ENCODE data around the gene SPHK1.

Gene SPHK1

DNA sequence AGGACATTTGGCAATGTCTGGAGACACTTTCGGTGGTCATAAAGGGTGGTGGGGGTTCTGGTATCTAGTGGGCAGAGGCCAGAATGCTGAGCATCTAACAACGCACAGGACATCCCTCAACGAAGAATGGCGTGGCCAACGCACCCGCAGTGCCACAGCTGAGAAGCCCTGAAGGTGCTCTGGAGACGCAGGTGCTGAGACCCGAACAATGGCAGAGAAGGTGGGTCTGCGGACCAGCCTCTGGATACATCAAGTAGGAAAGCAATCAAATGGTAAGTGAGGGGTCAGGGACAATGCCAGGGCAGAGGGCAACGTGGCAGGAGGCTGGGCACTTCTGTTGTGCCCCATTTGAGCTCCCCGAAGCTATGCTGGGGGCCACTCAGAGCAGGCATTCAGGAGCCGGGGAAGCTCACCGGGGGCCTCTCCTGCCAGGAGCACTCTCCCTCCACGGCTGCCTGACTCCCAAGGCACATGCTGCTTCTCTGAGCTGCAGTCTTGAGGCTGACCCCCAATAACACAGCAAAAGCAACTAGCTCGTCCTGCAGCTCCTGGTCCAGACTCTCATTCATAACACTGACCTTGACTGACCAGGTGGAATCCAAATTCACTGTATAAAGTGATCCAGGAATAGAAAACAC is 26.0 kb downstream of the SPHK1 start:
- no peak for DNase-seq (ENCODE audit: low spot score)
- no peak overlapping the region for H3K27ac ChIP-seq (replicated peaks; ENCODE audit: low read length)
- no peak overlapping the region for H3K23ac ChIP-seq (ENCODE audit: low read depth, low read length, poor library complexity)
- whole genome bisulfite sequencing, 2 donors (ENCODE audit: extremely low coverage in 2 of 2, insufficient read length in 2 of 2, insufficient replicate concordance in 1 of 2): no CpG with 5 or more reads among the region's 15 CpGs
- H3K79me1 ChIP-seq (ENCODE audit: low read depth, low read length): peaks cover 11% of the 10 kb centered on the region
- H3K9me3 ChIP-seq (replicated peaks in 1 of 2; ENCODE audit: control insufficient read depth in 2 of 2, insufficient read depth in 1 of 2, low read depth in 1 of 2, low read length in 2 of 2): no peaks in the 10 kb centered on the region
- no peak overlapping the region for H3K4me2 ChIP-seq (ENCODE audit: insufficient read depth, low read length, poor library complexity, severe bottlenecking)
- H4K8ac ChIP-seq (ENCODE audit: low read depth, low read length): no peak overlapping the region
- no peak overlapping the region for H2BK12ac ChIP-seq (ENCODE audit: low read length)
- H3K9ac ChIP-seq (ENCODE audit: low read depth, low read length, poor library complexity): no peak overlapping the region
- peaks cover 13 to 20% of the 10 kb centered on the region in 2 donors for H3K4me1 ChIP-seq (ENCODE audit: control insufficient read depth in 2 of 2, insufficient read depth in 1 of 2, low read depth in 1 of 2, low read length in 2 of 2)
- H2BK15ac ChIP-seq (ENCODE audit: low read length): no peak overlapping the region
- no peak overlapping the region for H2AFZ ChIP-seq (ENCODE audit: low read length)
- H2BK120ac ChIP-seq (ENCODE audit: low read depth, low read length): no peak overlapping the region
- no peak overlapping the region for H3K18ac ChIP-seq (ENCODE audit: low read length)
- no peak overlapping the region for H2BK5ac ChIP-seq (ENCODE audit: low read length)
- no peaks in the 10 kb centered on the region for H3K27me3 ChIP-seq (ENCODE audit: control insufficient read depth in 3 of 3, insufficient read depth in 3 of 3, low read depth in 1 of 3, low read length in 3 of 3)
- H2AK5ac ChIP-seq (ENCODE audit: low read depth, low read length): no peak overlapping the region
- H3K14ac ChIP-seq (ENCODE audit: low read length): peak overlapping the region; percentile 49
- peaks cover 4 to 40% of the 10 kb centered on the region in 2 donors for H3K36me3 ChIP-seq (replicated peaks in 1 of 2; ENCODE audit: control insufficient read depth in 2 of 2, insufficient read depth in 2 of 2, low read length in 2 of 2)
- H4K91ac ChIP-seq (ENCODE audit: low read depth, low read length, poor library complexity): no peak overlapping the region
- H3K4me3 ChIP-seq (ENCODE audit: low read length in 2 of 2): peak overlapping the region in 1 of 2 donors; percentile 42
- H3K4ac ChIP-seq (ENCODE audit: low read length): no peak overlapping the region

DNA sequence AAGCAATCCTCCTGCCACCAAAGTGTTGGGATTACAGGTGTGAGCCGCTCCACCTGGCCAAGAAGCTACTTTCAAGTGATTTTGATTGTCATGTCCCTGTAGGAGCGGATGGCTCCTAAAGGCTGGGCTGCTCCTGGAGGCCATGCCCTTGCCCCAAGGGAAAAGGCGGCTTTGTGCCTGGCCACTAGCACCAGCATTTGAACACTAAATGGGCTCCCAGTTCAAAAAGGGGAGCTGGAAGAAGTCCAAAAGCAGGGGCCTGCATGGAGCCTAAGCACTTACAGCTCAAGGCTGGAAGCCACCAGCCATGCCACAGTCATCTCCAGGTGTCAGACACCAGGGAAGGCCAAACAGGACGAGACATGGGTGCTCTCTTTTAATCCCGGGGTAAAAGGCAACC is 26.8 kb downstream of the SPHK1 start:
- no peak overlapping the region for H2AK5ac ChIP-seq (ENCODE audit: low read depth, low read length)
- H3K14ac ChIP-seq (ENCODE audit: low read length): no peak overlapping the region
- no peak overlapping the region for H3K4ac ChIP-seq (ENCODE audit: low read length)
- H2BK12ac ChIP-seq (ENCODE audit: low read length): no peak overlapping the region
- no CpG with 5 or more reads among the region's 5 CpGs for WGBS, 2 donors (ENCODE audit: extremely low coverage in 2 of 2, insufficient read length in 2 of 2, insufficient replicate concordance in 1 of 2)
- H2BK15ac ChIP-seq (ENCODE audit: low read length): no peak overlapping the region
- peaks cover 10% of the 10 kb centered on the region for H3K79me1 ChIP-seq (ENCODE audit: low read depth, low read length)
- DNase-seq (ENCODE audit: low spot score): no peak
- H3K4me1 ChIP-seq (ENCODE audit: control insufficient read depth in 2 of 2, insufficient read depth in 1 of 2, low read depth in 1 of 2, low read length in 2 of 2): peaks cover 13 to 20% of the 10 kb centered on the region in 2 donors
- no peak overlapping the region for H4K91ac ChIP-seq (ENCODE audit: low read depth, low read length, poor library complexity)
- H3K36me3 ChIP-seq (replicated peaks in 1 of 2; ENCODE audit: control insufficient read depth in 2 of 2, insufficient read depth in 2 of 2, low read length in 2 of 2): peaks cover 2 to 32% of the 10 kb centered on the region in 2 donors
- H3K27ac ChIP-seq (replicated peaks; ENCODE audit: low read length): no peak overlapping the region
- no peak overlapping the region for H4K8ac ChIP-seq (ENCODE audit: low read depth, low read length)
- no peak overlapping the region for H3K18ac ChIP-seq (ENCODE audit: low read length)
- no peak overlapping the region for H2BK5ac ChIP-seq (ENCODE audit: low read length)
- H2AFZ ChIP-seq (ENCODE audit: low read length): no peak overlapping the region
- no peaks in the 10 kb centered on the region for H3K9me3 ChIP-seq (replicated peaks in 1 of 2; ENCODE audit: control insufficient read depth in 2 of 2, insufficient read depth in 1 of 2, low read depth in 1 of 2, low read length in 2 of 2)
- no peaks in the 10 kb centered on the region for H3K27me3 ChIP-seq (ENCODE audit: control insufficient read depth in 3 of 3, insufficient read depth in 3 of 3, low read depth in 1 of 3, low read length in 3 of 3)
- no peak overlapping the region for H3K4me3 ChIP-seq (ENCODE audit: low read length in 2 of 2)
- H2BK120ac ChIP-seq (ENCODE audit: low read depth, low read length): no peak overlapping the region
- peak overlapping the region; percentile 77 for H3K9ac ChIP-seq (ENCODE audit: low read depth, low read length, poor library complexity)
- no peak overlapping the region for H3K23ac ChIP-seq (ENCODE audit: low read depth, low read length, poor library complexity)
- H3K4me2 ChIP-seq (ENCODE audit: insufficient read depth, low read length, poor library complexity, severe bottlenecking): no peak overlapping the region

DNA sequence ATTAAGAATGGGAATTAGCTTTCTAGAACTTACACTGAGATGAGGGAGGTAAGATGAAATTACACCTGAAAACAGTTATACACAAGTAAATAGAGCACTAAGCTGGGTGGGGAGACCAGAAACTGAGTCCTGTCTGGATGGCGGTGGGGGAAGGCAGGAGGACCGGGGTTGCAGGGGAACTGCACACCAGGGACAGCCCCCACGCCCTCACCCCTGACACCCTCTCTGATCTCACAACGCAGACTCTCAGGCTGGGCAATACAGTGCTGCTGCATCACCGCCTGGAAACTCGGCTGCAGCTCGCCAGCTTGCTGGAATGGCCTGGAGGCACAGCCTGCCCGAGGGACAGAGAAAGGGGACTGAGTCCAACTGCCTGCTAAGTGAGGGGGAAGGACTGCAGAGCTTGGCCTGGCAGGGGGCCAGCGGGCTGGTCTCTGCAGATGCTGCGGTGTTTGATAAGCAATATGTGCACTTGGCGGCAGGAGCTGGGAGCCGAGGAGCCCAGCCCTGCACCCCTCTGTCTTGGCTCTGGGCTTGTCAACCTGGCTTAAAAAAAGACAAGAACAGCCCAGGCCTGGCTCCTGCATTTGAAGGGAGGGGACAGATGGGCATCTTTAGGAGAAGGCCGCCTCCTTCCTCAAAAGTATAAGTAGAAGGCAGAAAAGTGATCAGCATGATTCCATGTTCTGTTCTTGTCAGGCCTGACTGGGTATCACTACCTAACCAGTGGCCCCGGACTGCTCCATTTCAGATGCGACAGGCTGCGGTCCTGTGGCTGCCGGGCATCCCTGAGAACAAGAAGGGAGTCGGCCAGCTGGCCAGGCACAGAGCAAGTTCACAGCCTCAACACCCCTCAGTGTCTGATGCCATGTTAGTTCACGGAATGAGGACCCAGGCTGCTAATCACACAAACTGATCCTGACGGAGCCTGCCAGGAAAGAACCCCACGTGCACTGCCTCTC is 30.2 kb downstream of the SPHK1 start:
- no peak for DNase-seq (ENCODE audit: low spot score)
- H2BK120ac ChIP-seq (ENCODE audit: low read depth, low read length): no peak overlapping the region
- H3K27me3 ChIP-seq (ENCODE audit: control insufficient read depth in 3 of 3, insufficient read depth in 3 of 3, low read depth in 1 of 3, low read length in 3 of 3): no peaks in the 10 kb centered on the region
- H3K4me3 ChIP-seq (ENCODE audit: low read length in 2 of 2): peak overlapping the region in 1 of 2 donors; percentile 12
- no peak overlapping the region for H3K4me2 ChIP-seq (ENCODE audit: insufficient read depth, low read length, poor library complexity, severe bottlenecking)
- H3K36me3 ChIP-seq (replicated peaks in 1 of 2; ENCODE audit: control insufficient read depth in 2 of 2, insufficient read depth in 2 of 2, low read length in 2 of 2): peaks cover 3 to 39% of the 10 kb centered on the region in 2 donors
- no peak overlapping the region for H2AK5ac ChIP-seq (ENCODE audit: low read depth, low read length)
- no peak overlapping the region for H3K27ac ChIP-seq (replicated peaks; ENCODE audit: low read length)
- no peaks in the 10 kb centered on the region for H3K9me3 ChIP-seq (replicated peaks in 1 of 2; ENCODE audit: control insufficient read depth in 2 of 2, insufficient read depth in 1 of 2, low read depth in 1 of 2, low read length in 2 of 2)
- H2BK12ac ChIP-seq (ENCODE audit: low read length): peak overlapping the region; percentile 43
- no peak overlapping the region for H4K91ac ChIP-seq (ENCODE audit: low read depth, low read length, poor library complexity)
- H3K23ac ChIP-seq (ENCODE audit: low read depth, low read length, poor library complexity): peak overlapping the region; percentile 89
- H3K18ac ChIP-seq (ENCODE audit: low read length): peak overlapping the region; percentile 84
- peaks cover 13 to 20% of the 10 kb centered on the region in 2 donors for H3K4me1 ChIP-seq (ENCODE audit: control insufficient read depth in 2 of 2, insufficient read depth in 1 of 2, low read depth in 1 of 2, low read length in 2 of 2)
- H3K14ac ChIP-seq (ENCODE audit: low read length): peak overlapping the region; percentile 92
- WGBS, 2 donors (ENCODE audit: extremely low coverage in 2 of 2, insufficient read length in 2 of 2, insufficient replicate concordance in 1 of 2): no CpG with 5 or more reads among the region's 21 CpGs
- peak overlapping the region; percentile 50 for H3K9ac ChIP-seq (ENCODE audit: low read depth, low read length, poor library complexity)
- H2AFZ ChIP-seq (ENCODE audit: low read length): no peak overlapping the region
- no peak overlapping the region for H2BK5ac ChIP-seq (ENCODE audit: low read length)
- peaks cover 7% of the 10 kb centered on the region for H3K79me1 ChIP-seq (ENCODE audit: low read depth, low read length)
- H3K4ac ChIP-seq (ENCODE audit: low read length): no peak overlapping the region
- peak overlapping the region; percentile 67 for H2BK15ac ChIP-seq (ENCODE audit: low read length)
- no peak overlapping the region for H4K8ac ChIP-seq (ENCODE audit: low read depth, low read length)

DNA sequence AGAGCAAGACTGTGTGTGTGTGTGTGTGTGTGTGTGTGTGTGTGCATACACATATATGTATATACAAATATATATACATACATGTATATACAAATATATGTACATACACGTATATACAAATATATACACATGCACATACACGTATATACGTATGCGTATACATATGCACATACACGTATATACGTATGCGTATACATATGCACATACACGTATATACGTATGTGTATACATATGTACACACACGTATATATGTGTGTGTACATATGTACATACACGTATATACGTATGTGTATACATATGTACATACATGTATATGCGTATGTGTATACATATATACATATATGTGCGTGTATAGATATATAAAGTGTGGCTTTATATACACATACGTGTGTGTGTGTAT is 31.4 kb downstream of the SPHK1 start:
- no peak overlapping the region for H3K4ac ChIP-seq (ENCODE audit: low read length)
- H3K14ac ChIP-seq (ENCODE audit: low read length): no peak overlapping the region
- H3K9me3 ChIP-seq (replicated peaks in 1 of 2; ENCODE audit: control insufficient read depth in 2 of 2, insufficient read depth in 1 of 2, low read depth in 1 of 2, low read length in 2 of 2): peaks cover 0 to 4% of the 10 kb centered on the region in 2 donors
- no peak overlapping the region for H2BK15ac ChIP-seq (ENCODE audit: low read length)
- H3K4me2 ChIP-seq (ENCODE audit: insufficient read depth, low read length, poor library complexity, severe bottlenecking): no peak overlapping the region
- H2BK5ac ChIP-seq (ENCODE audit: low read length): no peak overlapping the region
- H3K9ac ChIP-seq (ENCODE audit: low read depth, low read length, poor library complexity): no peak overlapping the region
- H2AFZ ChIP-seq (ENCODE audit: low read length): no peak overlapping the region
- H3K79me1 ChIP-seq (ENCODE audit: low read depth, low read length): peaks cover 6% of the 10 kb centered on the region
- H2BK12ac ChIP-seq (ENCODE audit: low read length): no peak overlapping the region
- H3K36me3 ChIP-seq (replicated peaks in 1 of 2; ENCODE audit: control insufficient read depth in 2 of 2, insufficient read depth in 2 of 2, low read length in 2 of 2): peaks cover 3 to 29% of the 10 kb centered on the region in 2 donors
- no peak overlapping the region for H3K18ac ChIP-seq (ENCODE audit: low read length)
- no peak overlapping the region for H2BK120ac ChIP-seq (ENCODE audit: low read depth, low read length)
- no peak overlapping the region for H2AK5ac ChIP-seq (ENCODE audit: low read depth, low read length)
- DNase-seq (ENCODE audit: low spot score): no peak
- H3K4me3 ChIP-seq (ENCODE audit: low read length in 2 of 2): no peak overlapping the region
- no peak overlapping the region for H3K27ac ChIP-seq (replicated peaks; ENCODE audit: low read length)
- peaks cover 13 to 20% of the 10 kb centered on the region in 2 donors for H3K4me1 ChIP-seq (ENCODE audit: control insufficient read depth in 2 of 2, insufficient read depth in 1 of 2, low read depth in 1 of 2, low read length in 2 of 2)
- H4K8ac ChIP-seq (ENCODE audit: low read depth, low read length): no peak overlapping the region
- no peak overlapping the region for H4K91ac ChIP-seq (ENCODE audit: low read depth, low read length, poor library complexity)
- H3K27me3 ChIP-seq (ENCODE audit: control insufficient read depth in 3 of 3, insufficient read depth in 3 of 3, low read depth in 1 of 3, low read length in 3 of 3): no peaks in the 10 kb centered on the region
- WGBS, 2 donors (ENCODE audit: extremely low coverage in 2 of 2, insufficient read length in 2 of 2, insufficient replicate concordance in 1 of 2): 100% methylated on average over 1 of the region's 15 CpGs; no CpG with 5 or more reads in 1 of the 2 donors
- H3K23ac ChIP-seq (ENCODE audit: low read depth, low read length, poor library complexity): no peak overlapping the region

All from neuronal stem cell (in vitro differentiated cells).